KOPT-K1 (cell line): Measurements from ENCODE around the gene DNAJA2.

ENCODE experiments used
- H3K27ac ChIP-seq: fragments of 200-600 bp; sonication (generic); 2 replicates; pipeline ENCODE4 v1.5.1; 2016; ENCODE audit warnings: antibody characterized with exemption, mild to moderate bottlenecking, low read depth, low read length; ENCODE audit not compliant: poor library complexity, severe bottlenecking
- H3K36me3 ChIP-seq: fragments of 200-600 bp; sonication (generic); 2 replicates; pipeline ENCODE4 v1.5.1; 2017; ENCODE audit warnings: antibody characterized with exemption, mild to moderate bottlenecking, low read length, moderate library complexity; ENCODE audit not compliant: insufficient read depth
- H3K9me3 ChIP-seq: fragments of 200-600 bp; sonication (generic); 2 replicates; pipeline ENCODE4 v1.5.1; 2017; ENCODE audit warnings: antibody characterized with exemption, low read length, mild to moderate bottlenecking; ENCODE audit not compliant: insufficient read depth, poor library complexity, severe bottlenecking

The DNAJA2 gene

GRCh38 chr16:46907061-46907774, 66.3 kb downstream of the DNAJA2 start:
- no peaks in the 10 kb centered on the region for H3K9me3 ChIP-seq
- H3K36me3 ChIP-seq, result no peaks in the 10 kb centered on the region

GRCh38 chr16:46906360-46907060, 67.0 kb downstream of the DNAJA2 start:
- no peaks in the 10 kb centered on the region for H3K36me3 ChIP-seq
- H3K27ac ChIP-seq, result no peak overlapping the region
- no peaks in the 10 kb centered on the region for H3K9me3 ChIP-seq

More at GRCh38 chr16:46907061-46907774, 66.3 kb downstream of the DNAJA2 start:
- H3K27ac ChIP-seq, result no peak overlapping the region
